ENCODE data around the gene TMBIM1.
"Not testable (repeated sequence)": the region's sequence is repeated elsewhere in the genome, so short reads cannot be mapped to it uniquely, and the experiment has no call there.

The TMBIM1 gene

DNA sequence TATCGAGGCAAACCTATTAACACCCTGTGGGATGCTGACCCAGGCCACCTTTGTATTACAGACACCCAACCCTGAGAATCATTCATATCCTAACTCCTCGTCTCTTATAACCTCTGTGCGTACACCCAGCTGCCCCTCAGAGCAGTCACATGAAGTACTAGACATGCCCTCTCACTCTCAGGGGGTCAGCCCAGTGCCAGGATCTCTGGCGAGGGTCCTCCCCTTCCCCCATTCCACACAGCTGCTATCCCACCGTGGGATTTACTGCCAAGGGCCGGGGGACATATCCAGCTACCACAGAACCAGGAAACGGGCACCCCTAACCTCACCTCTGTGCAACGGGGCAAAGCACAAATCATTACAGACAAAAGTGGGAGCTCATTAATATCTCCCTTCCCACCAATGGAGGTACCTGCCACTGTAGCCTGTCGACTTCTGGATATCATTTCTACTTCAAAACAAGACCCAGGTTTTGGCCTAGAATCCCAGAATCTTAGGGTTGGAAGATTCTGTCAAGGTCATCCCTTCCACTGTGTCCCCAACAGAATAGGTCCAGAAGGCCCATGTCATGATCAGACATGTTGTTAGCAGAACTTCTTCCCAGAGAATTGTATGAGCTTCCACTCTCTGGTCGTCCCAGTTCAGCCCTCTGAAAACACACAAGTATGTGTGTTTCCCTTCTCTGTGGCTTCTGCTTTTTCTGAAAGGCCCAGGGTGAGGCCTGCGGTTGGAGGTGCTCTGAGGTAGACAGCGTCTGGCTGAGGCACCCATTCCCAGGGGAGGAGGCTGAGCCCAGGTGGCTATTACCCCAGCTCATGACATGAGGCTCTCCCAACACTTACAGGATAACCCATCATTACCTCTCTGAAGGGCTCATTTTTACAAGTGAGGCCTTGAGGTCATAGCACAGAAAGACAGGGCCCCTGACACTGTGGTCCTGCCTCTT lies 1.7 kb downstream of the TMBIM1 start:
- DNase-seq, result no peak

DNA sequence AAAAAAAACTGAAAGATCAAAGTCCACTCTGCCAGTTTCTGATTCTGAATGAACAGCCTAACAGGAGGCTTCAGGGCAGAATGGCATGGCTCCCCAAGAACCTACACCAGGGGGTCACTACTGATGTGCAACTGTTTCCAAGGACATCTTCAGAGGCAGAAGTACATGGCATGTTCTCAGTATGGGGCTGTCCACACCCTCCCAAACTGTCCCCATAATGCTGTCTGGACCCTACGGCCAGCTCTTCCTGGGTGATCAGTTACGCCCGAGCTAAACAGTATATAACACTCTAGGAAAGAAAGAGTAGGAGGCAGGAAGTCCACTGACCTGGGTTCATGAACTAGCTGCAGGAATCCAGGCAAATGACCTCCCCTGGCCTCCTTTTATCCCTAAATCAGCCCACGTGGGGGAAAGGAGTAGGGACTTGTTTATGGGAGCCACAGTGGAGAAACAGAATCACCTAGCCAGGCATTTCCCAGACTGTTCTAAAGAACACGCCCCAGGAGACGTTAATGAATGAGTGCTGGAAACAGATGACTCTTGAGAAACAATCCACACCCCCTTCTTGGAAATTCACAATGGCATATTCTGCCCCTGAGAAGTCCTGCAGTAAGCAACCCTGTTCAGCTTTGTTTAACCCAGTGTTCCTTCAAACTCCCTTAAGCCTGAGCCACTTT lies 2.5 kb downstream of the TMBIM1 start:
- DNase-seq, result peak; percentile 19

DNA sequence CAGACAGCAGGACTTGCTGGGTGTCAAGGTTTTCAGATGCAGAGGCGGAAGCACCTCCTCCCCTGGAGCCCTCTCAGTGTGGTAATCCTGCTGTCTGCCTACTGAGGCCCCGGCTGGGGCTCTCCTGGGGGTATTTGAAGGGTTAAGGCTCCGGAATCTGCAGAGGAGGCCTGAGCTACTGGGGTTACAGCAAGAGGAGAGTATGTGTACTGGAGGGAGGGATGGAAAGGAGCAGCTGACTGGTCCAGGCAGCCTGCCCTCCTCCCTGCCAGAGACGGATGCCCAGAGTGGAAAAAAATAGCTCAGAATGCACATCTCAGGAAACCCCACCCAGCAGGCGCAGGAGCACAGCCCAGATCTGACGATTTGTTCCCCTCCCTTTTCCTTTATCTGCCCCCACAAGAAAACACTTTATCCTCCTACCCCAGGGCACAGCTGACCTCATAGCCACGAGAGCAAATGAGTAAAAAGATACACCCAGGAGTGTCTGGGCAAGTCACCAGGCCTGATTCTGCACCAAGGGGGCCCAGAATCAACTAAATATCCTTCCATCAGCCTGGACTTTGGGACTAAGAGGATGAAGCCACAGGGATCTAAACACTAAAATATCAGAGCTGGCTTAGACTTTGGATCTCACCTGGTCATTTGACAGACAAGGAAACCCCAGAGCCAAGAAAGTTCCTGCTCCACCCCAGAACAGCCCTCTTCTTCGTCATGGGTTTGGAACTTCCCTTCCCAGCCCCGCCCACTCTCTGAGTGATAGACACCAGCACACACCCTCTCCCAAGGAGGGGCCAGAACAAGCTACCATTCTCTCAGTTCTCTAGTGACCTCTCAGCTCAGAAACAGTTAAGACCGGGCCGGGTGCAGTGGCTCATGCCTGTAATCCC lies 5.5 kb downstream of the TMBIM1 start:
- DNase-seq, result no peak

DNA sequence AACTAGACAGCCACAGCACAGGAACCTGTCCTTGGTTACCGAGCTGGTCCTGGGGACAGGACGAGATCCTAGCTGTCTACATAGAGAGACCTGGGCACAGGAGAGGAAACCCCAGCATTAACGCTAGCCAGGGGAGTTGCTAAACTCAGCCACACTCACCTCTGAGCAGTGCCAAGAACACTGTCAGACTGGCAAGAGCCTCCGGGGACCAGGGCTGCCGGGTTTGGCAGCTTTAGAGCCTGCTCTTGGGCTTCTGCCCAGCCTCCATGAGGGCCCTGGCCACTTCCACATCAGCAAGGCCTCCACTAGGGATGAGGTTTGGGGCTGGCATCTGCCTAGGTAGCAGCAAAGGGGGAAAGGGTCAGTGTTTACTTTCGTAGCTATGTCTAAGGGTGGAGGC lies 6.7 kb downstream of the TMBIM1 start:
- peak; percentile 20 for DNase-seq

DNA sequence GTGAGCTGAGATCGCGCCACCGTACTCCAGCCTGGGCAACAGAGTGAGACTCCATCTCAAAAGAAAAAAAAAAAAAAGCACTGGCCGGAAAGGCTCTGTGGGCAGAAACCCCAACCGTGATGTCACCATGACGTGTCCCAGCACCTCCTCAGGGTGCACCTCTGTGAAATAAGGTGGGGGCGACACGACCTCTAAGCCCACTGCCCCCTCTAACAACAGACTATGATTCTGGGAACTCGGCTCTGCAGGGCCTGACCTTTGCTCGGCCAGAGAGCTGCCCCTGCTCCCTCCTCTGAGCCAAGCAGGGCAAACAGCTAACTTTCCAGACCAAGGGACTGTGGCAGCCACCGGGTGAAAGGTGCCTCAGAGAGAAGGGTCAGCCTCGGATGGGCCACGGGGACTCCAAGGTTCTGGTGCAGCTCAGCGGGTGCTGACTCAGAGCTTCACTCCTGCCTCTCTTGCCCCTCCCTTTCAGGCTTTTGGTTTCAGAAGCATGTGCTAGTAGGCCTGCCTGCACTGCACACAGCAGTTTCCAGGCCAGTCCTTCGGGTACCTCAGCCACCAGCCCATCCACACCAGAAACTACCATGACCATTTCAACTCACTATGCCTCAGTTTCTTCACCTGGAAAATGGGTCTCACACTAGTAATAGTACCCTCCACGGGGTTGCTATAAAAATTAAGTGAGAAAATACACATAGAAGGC lies 8.0 kb downstream of the TMBIM1 start:
- no peak for DNase-seq

DNA sequence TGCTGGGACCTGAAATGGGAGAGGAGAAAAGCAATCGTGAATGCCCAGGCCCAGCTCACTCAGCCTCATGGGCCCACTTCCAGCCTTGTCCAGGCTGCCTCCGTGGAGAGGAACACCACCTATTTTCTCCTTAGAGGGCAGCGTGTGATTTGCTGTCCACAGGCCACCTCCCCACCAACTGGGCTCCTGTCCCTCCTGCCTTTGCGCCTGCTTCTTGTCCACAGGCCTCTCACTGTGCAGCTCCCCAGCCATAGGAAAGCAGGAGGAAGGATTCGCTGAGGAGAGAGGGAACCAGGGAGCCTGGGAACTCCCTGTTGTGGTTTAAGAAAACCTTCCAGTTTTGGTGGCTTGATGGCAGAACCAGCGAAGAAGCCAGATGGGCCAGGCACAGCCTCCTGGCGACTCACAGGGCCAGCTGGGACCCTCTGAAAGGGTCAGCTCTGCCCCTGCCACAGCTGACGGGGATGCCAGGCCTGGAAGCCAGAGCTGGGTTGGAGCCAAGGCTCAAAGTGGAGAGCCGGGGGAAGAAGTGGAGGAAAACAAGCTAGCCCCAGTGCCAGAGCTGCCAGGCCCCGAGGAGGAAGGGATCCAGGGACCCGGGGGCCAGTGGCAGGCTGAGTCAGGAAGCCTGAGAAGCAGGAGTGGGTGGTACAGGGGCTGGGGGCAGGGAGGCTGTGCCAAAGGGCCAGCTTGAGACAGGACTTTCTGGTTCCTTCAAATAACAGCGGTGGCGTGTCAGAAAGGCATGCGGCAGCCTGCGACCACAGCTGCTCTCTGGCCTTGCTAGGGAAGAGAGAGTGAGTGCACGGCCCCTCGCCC lies 9.9 kb downstream of the TMBIM1 start:
- DNase-seq, result peak; percentile 13

DNA sequence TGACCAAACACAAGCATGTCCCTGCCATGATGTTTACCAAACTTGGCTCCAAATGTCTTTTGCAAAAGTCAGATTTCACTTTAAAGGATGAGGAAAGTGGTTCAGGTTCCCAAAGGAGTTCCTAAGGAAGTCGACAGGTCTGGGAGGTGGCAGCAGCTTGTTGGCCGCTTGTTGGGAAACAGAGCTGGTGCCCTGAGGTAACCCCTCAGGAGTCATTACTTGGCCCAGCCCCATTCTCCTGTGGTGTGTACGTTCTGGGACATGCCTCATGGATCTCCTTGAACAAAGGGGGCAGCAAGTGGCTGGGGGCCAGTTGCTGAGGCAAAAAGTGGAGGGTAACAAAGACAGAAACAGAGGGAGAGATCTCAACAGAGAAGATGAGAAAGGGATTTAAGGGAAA lies 10.9 kb downstream of the TMBIM1 start:
- no peak for DNase-seq

DNA sequence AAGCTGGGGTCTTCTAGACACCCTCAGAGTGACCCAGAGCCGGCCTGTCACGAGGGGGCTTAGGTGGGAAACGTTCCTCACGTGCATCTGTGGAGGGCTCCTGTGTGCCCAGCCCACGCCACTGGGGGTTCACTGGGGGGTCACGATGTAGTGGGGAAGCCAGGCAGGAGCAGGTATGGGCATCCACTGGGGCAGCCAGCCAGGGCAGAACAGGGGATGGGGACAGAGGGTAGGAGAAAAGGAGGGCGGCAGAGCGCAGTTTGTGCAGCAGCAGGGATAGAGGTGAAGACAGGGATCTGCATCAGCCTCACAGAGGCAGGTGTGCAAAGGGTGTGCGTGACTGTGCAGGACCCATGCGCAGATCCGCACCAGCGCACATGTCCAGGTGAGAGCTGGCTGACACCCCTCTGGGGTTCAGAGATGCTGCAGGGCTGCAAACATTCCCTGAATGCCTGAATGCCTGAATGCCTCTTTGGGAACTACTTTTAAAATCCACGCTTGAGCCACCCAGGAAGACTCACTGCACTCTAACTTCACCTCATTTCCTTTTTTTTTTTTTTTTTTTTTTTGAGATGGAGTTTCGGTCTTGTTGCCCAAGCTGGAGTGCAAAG lies 11.9 kb downstream of the TMBIM1 start:
- DNase-seq, result no peak

DNA sequence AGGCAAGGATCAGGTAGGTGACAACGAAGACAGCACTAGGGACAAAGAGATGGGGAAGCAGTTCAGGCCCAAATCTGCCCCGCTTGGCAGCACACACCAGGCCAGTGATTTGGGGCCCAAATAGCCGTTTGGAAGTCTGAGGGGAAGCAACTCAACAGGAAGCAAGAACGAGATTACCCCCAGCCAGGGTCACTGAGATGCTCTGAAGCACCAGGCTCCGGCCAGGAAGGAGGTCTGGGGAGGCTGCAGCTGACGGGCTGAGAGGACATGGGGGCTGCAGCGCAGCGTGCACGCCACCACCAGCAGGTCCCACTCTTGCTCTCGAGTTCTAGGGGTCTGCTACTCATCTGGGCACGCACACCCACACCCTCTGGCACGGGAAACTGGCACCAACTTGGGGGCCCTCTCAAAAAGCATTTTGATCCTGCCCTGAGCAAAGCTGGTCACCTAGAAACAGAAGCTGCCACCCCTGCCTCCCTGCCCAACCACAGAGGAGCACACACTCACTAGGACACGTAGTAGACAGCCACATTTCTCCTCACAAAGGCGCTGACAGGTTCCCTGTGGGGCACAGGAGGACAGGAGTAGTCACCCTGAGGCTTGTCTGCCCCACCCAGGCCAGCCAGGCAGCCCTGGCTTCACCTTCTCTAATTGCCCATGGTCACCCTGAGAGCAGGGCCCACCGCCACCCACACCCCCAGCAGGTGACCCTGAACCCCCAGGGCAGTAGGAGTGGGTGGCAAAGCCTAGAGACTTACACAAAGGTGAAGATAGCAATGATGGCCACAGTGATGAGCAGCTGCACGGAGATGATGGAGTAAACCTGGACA lies 13.6 kb downstream of the TMBIM1 start:
- DNase-seq, result no peak

DNA sequence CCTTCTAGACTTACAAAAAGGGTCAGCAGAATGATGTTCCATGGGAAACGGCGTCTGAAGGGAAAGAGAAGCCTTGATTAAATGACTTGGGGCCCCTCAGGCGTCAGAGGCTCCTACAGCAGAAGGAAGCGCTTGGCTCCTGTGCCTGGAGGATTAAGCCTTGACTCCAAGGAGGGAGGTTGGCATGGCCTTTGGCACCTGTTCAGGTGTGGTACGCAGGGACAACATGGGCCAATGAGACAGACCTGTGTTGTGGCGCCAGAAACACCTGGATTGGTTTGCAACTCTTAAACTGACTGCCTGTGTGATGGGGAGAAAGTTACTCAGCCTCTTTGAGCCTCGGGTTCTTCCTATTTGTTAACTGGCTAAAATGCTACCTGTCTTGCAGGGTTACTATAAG lies 14.4 kb downstream of the TMBIM1 start:
- DNase-seq, result no peak

DNA sequence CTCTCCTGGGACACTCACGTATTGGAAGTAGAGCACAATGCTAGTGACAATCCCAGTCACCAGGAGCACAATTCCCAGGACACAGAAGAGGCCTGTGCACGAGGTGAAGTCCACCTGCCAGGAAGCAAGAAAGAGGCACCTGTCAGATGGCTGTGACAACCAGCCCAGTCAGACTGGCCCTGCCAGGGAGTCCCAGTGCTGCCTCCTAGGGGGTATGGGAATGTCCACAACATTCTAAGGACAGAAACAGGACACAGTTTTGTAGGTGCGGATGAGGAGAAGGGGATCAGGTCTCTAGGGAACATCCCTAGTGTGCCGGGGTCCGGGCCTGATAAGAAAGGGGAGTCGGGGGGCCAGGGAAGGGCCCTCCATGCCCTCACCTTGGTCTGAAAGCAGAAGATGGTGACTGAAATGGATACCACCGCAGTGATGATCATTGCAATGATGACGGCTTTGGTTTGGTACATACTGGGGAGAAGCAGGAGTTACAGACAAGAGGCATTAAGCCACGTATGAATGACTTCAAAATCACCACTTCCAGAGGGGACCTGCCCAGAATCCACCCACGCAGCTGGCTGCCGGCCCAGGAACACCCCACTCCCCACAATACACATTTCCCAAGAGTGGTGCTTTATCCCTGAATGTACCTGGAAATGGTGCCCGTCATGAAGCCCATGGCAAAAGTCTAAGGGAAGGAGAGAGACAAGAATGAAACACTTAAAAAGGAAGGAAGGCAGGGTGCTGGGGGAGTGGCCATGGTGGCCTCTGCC lies 15.1 kb downstream of the TMBIM1 start:
- no peak for DNase-seq

DNA sequence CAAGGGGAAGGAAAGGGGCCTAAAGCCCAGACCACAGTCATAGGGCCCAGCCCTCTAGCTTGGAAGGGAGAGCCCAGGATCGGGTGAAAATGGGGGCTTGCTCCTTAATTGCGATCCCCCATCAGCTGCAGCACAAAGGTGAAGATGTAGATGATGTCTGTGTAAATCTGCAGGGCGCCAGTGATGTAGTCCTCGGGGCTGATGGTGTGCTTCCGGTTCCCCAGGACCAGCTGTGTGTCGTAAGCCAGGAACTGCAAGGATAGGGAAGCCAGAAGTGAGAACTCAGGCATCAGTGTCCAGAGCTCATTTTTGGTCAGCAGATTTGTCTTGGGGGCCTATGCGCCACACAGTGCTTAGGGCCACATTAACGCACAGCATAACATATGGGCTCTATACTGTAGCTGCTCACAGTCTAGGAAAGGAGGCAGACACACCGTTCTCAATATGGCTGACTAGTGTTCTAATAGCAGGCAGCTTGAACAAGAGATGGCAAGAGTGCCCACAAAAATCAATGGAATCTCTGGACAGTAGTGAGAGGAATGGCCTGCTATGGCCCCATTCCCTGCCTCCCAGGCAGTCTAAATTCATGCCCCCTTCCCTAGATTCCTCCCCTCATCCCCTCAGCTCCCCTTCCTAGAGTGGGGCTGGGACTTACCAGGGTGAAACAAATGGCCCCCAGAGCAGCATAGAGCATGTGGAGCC lies 16.8 kb downstream of the TMBIM1 start:
- no peak for DNase-seq

DNA sequence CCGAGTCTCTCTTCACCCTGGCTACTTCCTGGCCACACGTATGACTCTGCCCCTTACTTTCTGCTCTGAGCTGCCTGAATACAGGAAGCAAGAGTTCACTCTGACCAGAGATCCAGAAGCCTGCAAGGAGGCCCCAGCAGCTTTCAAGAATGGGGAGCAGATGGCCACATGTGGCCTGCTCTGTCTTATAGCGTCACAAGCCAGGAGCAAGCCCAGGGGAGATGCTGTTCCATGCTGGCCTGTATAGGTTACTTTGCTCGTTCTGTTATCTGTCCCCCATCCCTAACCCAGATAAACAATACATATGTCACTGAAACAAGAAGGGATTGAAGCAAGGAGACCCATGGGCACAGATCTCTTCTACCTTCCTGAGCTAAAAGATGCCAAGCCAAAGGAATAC lies 17.7 kb downstream of the TMBIM1 start:
- no peak for DNase-seq

DNA sequence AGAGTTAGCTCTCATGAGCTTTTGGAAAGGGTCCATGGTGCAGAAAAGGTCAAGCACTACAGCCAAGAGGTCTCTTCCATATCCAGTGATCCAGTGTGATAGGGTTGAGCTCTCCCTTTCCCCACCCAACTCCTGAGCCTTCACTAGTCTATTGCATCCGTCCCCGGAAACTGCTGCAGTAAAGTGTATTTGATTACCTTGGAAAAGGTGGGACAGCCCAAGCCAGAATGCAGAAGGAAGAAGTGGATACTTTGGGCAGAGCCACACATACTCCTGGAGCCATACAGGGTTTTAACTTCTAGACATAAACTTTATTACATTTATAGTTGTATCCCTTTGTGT lies 18.4 kb downstream of the TMBIM1 start:
- DNase-seq, result no peak

DNA sequence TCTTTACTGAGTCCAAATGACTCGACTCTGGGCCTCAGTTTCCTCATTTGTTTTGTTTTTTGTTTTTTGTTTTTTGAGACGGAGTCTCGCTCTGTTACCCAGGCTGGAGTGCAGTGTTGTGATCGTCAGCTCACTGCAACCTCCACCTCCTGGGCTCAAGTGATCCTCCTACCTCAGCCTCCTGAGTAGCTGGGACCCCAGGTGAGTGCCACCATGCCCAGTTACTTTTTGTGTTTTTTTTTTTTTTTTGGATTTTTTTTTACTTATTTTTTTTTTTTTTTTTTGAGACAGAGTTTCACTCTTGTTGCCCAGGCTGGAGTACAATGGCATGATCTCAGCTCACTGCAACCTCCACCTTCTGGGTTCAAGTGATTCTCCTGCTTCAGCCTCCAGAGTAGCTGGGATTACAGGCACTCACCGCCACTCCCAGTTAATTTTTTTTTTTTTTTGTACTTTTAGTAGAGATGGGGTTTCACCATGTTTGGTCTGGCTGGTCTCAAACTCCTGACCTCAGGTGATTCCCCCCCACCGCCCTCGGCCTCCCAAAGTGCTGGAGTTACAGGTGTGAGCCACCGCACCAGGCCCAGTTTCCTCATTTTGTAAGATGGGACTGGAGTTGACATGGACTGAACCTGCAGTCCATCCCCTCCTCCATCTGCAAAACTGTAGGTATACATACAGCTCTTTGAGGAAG lies 18.9 kb downstream of the TMBIM1 start:
- DNase-seq, result not testable (repeated sequence)

DNA sequence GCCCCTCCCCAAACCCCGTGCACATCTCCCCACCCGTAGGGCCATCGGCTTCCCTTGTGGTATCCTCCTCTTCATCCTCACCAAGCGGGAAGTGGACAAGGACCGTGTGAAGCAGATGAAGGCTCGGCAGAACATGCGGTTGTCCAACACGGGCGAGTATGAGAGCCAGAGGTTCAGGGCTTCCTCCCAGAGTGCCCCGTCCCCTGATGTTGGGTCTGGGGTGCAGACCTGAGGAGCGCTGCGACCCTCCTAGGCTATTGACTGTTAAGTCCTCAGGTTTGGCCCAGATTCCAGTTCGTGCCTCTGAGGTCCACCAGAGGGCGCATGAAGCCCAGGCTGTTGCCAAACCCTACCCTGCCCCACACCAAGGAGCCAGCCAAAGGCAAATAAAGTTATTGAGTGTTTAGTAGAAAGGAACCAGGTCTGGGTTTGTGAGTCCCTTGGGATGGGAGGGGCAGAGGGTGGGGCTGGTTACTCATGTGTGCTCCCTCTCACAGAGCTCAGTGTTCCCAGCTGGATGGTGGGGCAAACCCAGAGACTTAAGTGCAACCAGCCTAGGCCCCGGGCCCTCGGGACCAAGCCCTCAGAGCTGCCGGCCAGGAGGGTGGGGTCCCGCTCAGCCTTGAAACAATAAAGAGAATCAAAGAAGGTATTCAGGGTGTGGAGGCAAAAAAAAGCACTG lies 19.6 kb downstream of the TMBIM1 start:
- peak; percentile 82 for DNase-seq

DNA sequence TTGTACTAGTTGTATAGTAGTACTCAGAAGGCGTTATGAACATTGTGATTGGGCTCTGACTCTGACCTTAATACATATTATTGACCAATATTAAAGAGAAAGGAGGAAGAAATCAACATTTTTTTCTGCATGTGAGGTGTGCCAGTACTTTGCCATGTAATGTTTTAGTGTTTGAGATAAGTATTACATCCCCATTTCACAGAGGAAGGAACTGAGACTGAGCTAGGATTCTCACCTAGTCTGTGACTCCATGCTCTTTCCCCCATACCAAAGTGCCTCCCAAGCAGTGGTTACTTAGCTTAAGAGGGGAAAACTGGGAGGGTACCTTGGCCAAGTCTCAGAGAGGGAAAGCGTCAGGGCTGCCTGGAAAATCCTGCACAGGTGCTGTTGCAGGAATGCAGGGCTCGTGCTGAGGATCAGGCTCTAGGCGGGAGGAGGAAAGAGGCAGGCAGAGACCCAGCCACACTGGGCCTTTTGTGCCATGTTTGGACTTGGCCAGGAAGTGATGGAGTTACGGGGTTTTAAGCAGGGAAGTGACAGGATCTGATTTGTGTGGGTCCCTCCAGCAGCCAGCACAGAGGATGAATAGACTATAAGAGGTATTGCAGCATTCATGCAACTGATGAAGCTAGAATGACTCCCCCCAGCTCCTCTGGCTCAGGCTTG lies 20.3 kb downstream of the TMBIM1 start:
- DNase-seq, result no peak

Measured in DMS79 treated with DMSO at 0.1 percent for 48 hours (cell line).